ENCODE data around the gene TTLL13. TPM values are rescaled to one million over a fixed set of nuclear protein-coding genes. Genes with fewer than 3 reads are reported as not detected.

Gene TTLL13
- total and polyA plus RNA-seq, 2 of the 4 experiments (the other 2 are of a cell fraction), result 0.10 TPM; not detected in 1

- H3K23ac ChIP-seq (ENCODE audit: low read depth, low read length), result no peak overlapping the region
- H3K14ac ChIP-seq (replicated peaks; ENCODE audit: low read depth, low read length), result no peak overlapping the region
- H2AFZ ChIP-seq (replicated peaks; ENCODE audit: low read length, poor library complexity), result no peak overlapping the region
- no peak overlapping the region for H3K4ac ChIP-seq (ENCODE audit: low read depth, low read length)
- H4K5ac ChIP-seq (ENCODE audit: low read depth, low read length), result no peak overlapping the region
- peaks cover 14% of the 10 kb centered on the region for H3K9me1 ChIP-seq (ENCODE audit: insufficient read depth, low read length)
- no peak overlapping the region for H4K8ac ChIP-seq (ENCODE audit: low read depth in 2 of 2, low read length in 2 of 2)
- H3K56ac ChIP-seq (ENCODE audit: extremely low read depth, insufficient read depth, low read length), result no peak overlapping the region
- ChIA-PET POLR2A (ENCODE audit: unreplicated experiment) (interaction anchor here (0.6 kb wide), 2 partner anchors 35 to 52 kb away, joined by 3 to 6 read pairs; partner anchors contain the start of gene CIB1), CTCF (interaction anchor here (0.5 to 1.1 kb wide), 3 partner anchors 14 to 52 kb away, joined by 3 read pairs; no protein-coding TSS in a partner anchor)
- no peaks in the 10 kb centered on the region for H3K27me3 ChIP-seq (ENCODE audit: control insufficient read depth, insufficient read depth, low read length)
- TF ChIP-seq USF2 (IDR thresholded peaks at IDR 0.05; ENCODE audit: low read depth, low read length) (no peak), MAZ (IDR thresholded peaks at IDR 0.05; ENCODE audit: borderline replicate concordance, low read depth, low read length) (no peak), CHD1 (IDR thresholded peaks at IDR 0.05; ENCODE audit: low read depth, low read length) (no peak), CEBPB (IDR thresholded peaks at IDR 0.05; ENCODE audit: low read depth, low read length) (no peak), MAFK (IDR thresholded peaks at IDR 0.05; ENCODE audit: low read depth, low read length) (no peak), RFX5 (IDR thresholded peaks at IDR 0.05; ENCODE audit: low read depth, low read length) (no peak), FOS (IDR thresholded peaks at IDR 0.05; ENCODE audit: low read depth, low read length) (no peak), SMC3 (IDR thresholded peaks at IDR 0.05; ENCODE audit: low read depth, low read length) (no peak), NFE2L2 (IDR thresholded peaks at IDR 0.05; ENCODE audit: low read depth, low read length) (no peak), MXI1 (IDR thresholded peaks at IDR 0.05; ENCODE audit: borderline replicate concordance, low read depth, low read length) (no peak)
- TF ChIP-seq, protein P1, sequence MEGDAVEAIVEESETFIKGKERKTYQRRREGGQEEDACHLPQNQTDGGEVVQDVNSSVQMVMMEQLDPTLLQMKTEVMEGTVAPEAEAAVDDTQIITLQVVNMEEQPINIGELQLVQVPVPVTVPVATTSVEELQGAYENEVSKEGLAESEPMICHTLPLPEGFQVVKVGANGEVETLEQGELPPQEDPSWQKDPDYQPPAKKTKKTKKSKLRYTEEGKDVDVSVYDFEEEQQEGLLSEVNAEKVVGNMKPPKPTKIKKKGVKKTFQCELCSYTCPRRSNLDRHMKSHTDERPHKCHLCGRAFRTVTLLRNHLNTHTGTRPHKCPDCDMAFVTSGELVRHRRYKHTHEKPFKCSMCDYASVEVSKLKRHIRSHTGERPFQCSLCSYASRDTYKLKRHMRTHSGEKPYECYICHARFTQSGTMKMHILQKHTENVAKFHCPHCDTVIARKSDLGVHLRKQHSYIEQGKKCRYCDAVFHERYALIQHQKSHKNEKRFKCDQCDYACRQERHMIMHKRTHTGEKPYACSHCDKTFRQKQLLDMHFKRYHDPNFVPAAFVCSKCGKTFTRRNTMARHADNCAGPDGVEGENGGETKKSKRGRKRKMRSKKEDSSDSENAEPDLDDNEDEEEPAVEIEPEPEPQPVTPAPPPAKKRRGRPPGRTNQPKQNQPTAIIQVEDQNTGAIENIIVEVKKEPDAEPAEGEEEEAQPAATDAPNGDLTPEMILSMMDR (conservative IDR thresholded peaks at IDR 0.05; ENCODE audit: low read depth, low read length), result no peak
- no peak for ATAC-seq (ENCODE audit: low read depth)
- DNase-seq, result no peak
- H2BK5ac ChIP-seq (ENCODE audit: low read depth, low read length, poor library complexity, severe bottlenecking), result no peak overlapping the region
- H3K4me3 ChIP-seq (ENCODE audit: insufficient read depth, low read depth, low read length), result no peak overlapping the region
- H2AK5ac ChIP-seq (ENCODE audit: low read depth, low read length), result no peak overlapping the region
- no peak overlapping the region for H2BK15ac ChIP-seq (ENCODE audit: low read depth, low read length)
- H3K79me1 ChIP-seq (ENCODE audit: low read depth in 1 of 2, low read length in 2 of 2), result peaks cover 45 to 87% of the 10 kb centered on the region in 2 experiments
- H4K91ac ChIP-seq (ENCODE audit: insufficient read depth, low read depth, low read length), result no peak overlapping the region
- H3K36me3 ChIP-seq (ENCODE audit: control insufficient read depth, insufficient read depth, low read length), result peaks cover 21% of the 10 kb centered on the region
- in situ Hi-C loops (cut with MboI; ENCODE audit: low sequenced_read_pairs), result no loop called here
- H2AK9ac ChIP-seq (replicated peaks; ENCODE audit: low read depth, low read length, poor library complexity), result no peak overlapping the region
- no TSS peak for BruUV-seq (replicated peaks)
- WGBS, 2 experiments (ENCODE audit: extremely low coverage in 2 of 2, insufficient read length in 1 of 2), result no CpG with 5 or more reads among the region's 1 CpG
- H3K9ac ChIP-seq (ENCODE audit: low read depth, low read length), result no peak overlapping the region
- intact Hi-C loops (cut with micrococcal nuclease), result no loop called here
- H2BK120ac ChIP-seq (ENCODE audit: low read depth, low read length), result no peak overlapping the region
- H2BK20ac ChIP-seq (ENCODE audit: low read depth, low read length), result no peak overlapping the region
- no peak overlapping the region for H3K27ac ChIP-seq (ENCODE audit: insufficient read depth, low read length)
- H3K9me3 ChIP-seq (ENCODE audit: control insufficient read depth, insufficient read depth, low read length), result no peaks in the 10 kb centered on the region
- H3K18ac ChIP-seq (ENCODE audit: low read depth, low read length), result no peak overlapping the region
- dilution Hi-C loops (cut with HindIII; ENCODE audit: low sequenced_read_pairs, unreplicated experiment), result no loop called here
- H3K4me2 ChIP-seq (ENCODE audit: low read depth, low read length), result no peak overlapping the region
- H3K4me1 ChIP-seq (ENCODE audit: control insufficient read depth, insufficient read depth, low read length), result peaks cover 7% of the 10 kb centered on the region
- peaks cover 56% of the 10 kb centered on the region for H4K20me1 ChIP-seq (ENCODE audit: insufficient read depth, low read length)
Measured at GRCh38 chr15:90268415-90268814, 19.1 kb downstream of the TTLL13 start.

All from IMR-90 (cell line).